ENCODE results near the gene DNAJC10.
"Not testable (repeated sequence)": the region's sequence is repeated elsewhere in the genome, so short reads cannot be mapped to it uniquely, and the experiment has no call there.

Gene DNAJC10

DNA sequence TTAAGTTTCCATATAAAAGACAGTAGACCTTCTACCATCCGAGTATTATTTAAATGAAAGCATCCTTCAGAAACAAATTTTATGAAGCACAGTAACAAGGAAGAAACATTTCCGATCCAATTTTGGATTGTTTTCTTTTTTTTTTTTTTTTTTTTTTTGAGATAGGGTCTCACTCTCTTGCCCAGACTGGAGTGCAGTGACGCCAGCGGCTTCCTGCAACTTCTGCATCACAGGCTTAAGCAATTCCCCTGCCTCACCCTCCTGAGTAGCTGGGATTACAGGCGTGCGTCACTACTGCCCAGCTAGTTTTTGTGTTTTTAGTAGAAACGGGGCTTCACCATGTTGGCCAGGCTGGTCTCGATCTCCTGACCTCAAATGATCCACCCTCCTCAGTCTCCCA lies 3.1 kb downstream of the DNAJC10 start:
- H2AFZ ChIP-seq (ENCODE audit: insufficient read depth, low read length, poor library complexity); H3K27me3 ChIP-seq (ENCODE audit: insufficient read depth, low read length); H3K23ac ChIP-seq (ENCODE audit: low read length); H4K8ac ChIP-seq (ENCODE audit: low read depth, low read length); H3K79me2 ChIP-seq (ENCODE audit: control insufficient read depth, insufficient read depth, low read length, poor library complexity); H3K36me3 ChIP-seq (ENCODE audit: control insufficient read depth in 1 of 2, insufficient read depth in 2 of 2, low read length in 2 of 2); DNase-seq; H2BK120ac ChIP-seq (ENCODE audit: insufficient read depth, low read length, poor library complexity); H2AK5ac ChIP-seq (ENCODE audit: low read length); H3K14ac ChIP-seq (ENCODE audit: low read length); H2BK12ac ChIP-seq (ENCODE audit: low read length); H4K12ac ChIP-seq (ENCODE audit: low read depth, low read length); H3K18ac ChIP-seq (ENCODE audit: low read length); H3K9ac ChIP-seq (ENCODE audit: low read length); H3K27ac ChIP-seq (ENCODE audit: low read depth, low read length); H2BK5ac ChIP-seq (ENCODE audit: low read depth, low read length, poor library complexity); H3K4me3 ChIP-seq (ENCODE audit: low read depth, low read length); H3K4me2 ChIP-seq (ENCODE audit: low read length); H3K4ac ChIP-seq (ENCODE audit: low read depth, low read length); H3K4me1 ChIP-seq (ENCODE audit: control insufficient read depth in 1 of 2, insufficient read depth in 2 of 2, low read length in 2 of 2); H3K9me3 ChIP-seq (ENCODE audit: insufficient read depth, low read depth, low read length); H4K91ac ChIP-seq (ENCODE audit: low read depth, low read length): not testable (repeated sequence)
- H3K79me1 ChIP-seq (ENCODE audit: low read length) = peaks cover 10% of the 10 kb centered on the region
- no CpG with 5 or more reads among the region's 8 CpGs for WGBS (ENCODE audit: extremely low coverage, insufficient coverage, insufficient read length)

- Histone ChIP-seq H2BK5ac (ENCODE audit: low read depth, low read length, poor library complexity) (no peak overlapping the region), H3K4me2 (ENCODE audit: low read length) (no peak overlapping the region), H4K12ac (ENCODE audit: low read depth, low read length) (no peak overlapping the region), H4K8ac (ENCODE audit: low read depth, low read length) (no peak overlapping the region), H2BK120ac (ENCODE audit: insufficient read depth, low read length, poor library complexity) (no peak overlapping the region), H3K23ac (ENCODE audit: low read length) (no peak overlapping the region), H3K36me3 (ENCODE audit: control insufficient read depth in 1 of 2, insufficient read depth in 2 of 2, low read length in 2 of 2) (peaks cover 8 to 13% of the 10 kb centered on the region in 2 experiments), H3K14ac (ENCODE audit: low read length) (no peak overlapping the region), H3K27ac (ENCODE audit: low read depth, low read length) (no peak overlapping the region), H2AK5ac (ENCODE audit: low read length) (no peak overlapping the region), H3K4me3 (ENCODE audit: low read depth, low read length) (no peak overlapping the region), H3K27me3 (ENCODE audit: insufficient read depth, low read length) (no peaks in the 10 kb centered on the region), H3K9ac (ENCODE audit: low read length) (no peak overlapping the region), H2AFZ (ENCODE audit: insufficient read depth, low read length, poor library complexity) (no peak overlapping the region), H3K79me2 (ENCODE audit: control insufficient read depth, insufficient read depth, low read length, poor library complexity) (no peaks in the 10 kb centered on the region), H3K18ac (ENCODE audit: low read length) (no peak overlapping the region), H3K4me1 (ENCODE audit: control insufficient read depth in 1 of 2, insufficient read depth in 2 of 2, low read length in 2 of 2) (no peaks in the 10 kb centered on the region), H3K79me1 (ENCODE audit: low read length) (no peaks in the 10 kb centered on the region), H4K91ac (ENCODE audit: low read depth, low read length) (no peak overlapping the region), H2BK12ac (ENCODE audit: low read length) (no peak overlapping the region), H3K9me3 (ENCODE audit: insufficient read depth, low read depth, low read length) (no peaks in the 10 kb centered on the region), H3K4ac (ENCODE audit: low read depth, low read length) (no peak overlapping the region)
- no CpG with 5 or more reads among the region's 3 CpGs for WGBS (ENCODE audit: extremely low coverage, insufficient coverage, insufficient read length)
- no peak for DNase-seq
Measured at GRCh38 chr2:182724656-182725055, 8.6 kb downstream of the DNAJC10 start.

DNA sequence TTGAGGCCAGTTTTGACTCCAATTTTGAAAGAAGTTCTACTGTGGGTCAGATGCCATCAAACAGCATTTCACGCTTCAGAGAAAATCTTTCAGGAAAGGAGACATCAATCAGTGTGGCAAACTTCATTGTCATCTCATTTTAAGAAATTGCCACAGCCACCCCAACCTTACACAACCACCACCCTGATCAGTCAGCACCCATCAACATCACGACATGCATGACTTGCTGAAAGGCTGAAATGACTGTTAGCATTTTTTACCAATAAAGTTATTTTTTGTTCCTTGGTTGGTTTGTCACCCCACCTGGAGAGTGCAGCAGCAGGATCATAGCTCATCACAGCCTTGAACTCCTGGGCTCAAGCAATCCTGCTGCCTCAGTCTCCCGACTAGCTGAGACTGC lies 10.4 kb downstream of the DNAJC10 start:
- Histone ChIP-seq H3K4ac (ENCODE audit: low read depth, low read length) (no peak overlapping the region), H3K14ac (ENCODE audit: low read length) (no peak overlapping the region), H3K4me1 (ENCODE audit: control insufficient read depth in 1 of 2, insufficient read depth in 2 of 2, low read length in 2 of 2) (no peaks in the 10 kb centered on the region), H3K27ac (ENCODE audit: low read depth, low read length) (no peak overlapping the region), H2BK120ac (ENCODE audit: insufficient read depth, low read length, poor library complexity) (no peak overlapping the region), H3K79me2 (ENCODE audit: control insufficient read depth, insufficient read depth, low read length, poor library complexity) (no peaks in the 10 kb centered on the region), H3K27me3 (ENCODE audit: insufficient read depth, low read length) (no peaks in the 10 kb centered on the region), H3K23ac (ENCODE audit: low read length) (no peak overlapping the region), H4K91ac (ENCODE audit: low read depth, low read length) (no peak overlapping the region), H3K18ac (ENCODE audit: low read length) (no peak overlapping the region), H2BK5ac (ENCODE audit: low read depth, low read length, poor library complexity) (no peak overlapping the region), H2AK5ac (ENCODE audit: low read length) (no peak overlapping the region), H3K9me3 (ENCODE audit: insufficient read depth, low read depth, low read length) (no peaks in the 10 kb centered on the region), H4K8ac (ENCODE audit: low read depth, low read length) (no peak overlapping the region), H4K12ac (ENCODE audit: low read depth, low read length) (no peak overlapping the region), H3K9ac (ENCODE audit: low read length) (no peak overlapping the region), H2AFZ (ENCODE audit: insufficient read depth, low read length, poor library complexity) (no peak overlapping the region), H3K36me3 (ENCODE audit: control insufficient read depth in 1 of 2, insufficient read depth in 2 of 2, low read length in 2 of 2) (peaks cover 8 to 13% of the 10 kb centered on the region in 2 experiments), H3K79me1 (ENCODE audit: low read length) (no peaks in the 10 kb centered on the region), H2BK12ac (ENCODE audit: low read length) (no peak overlapping the region), H3K4me2 (ENCODE audit: low read length) (no peak overlapping the region), H3K4me3 (ENCODE audit: low read depth, low read length) (no peak overlapping the region)
- no CpG with 5 or more reads among the region's 3 CpGs for WGBS (ENCODE audit: extremely low coverage, insufficient coverage, insufficient read length)
- no peak for DNase-seq

- no peak overlapping the region for H2AK5ac ChIP-seq (ENCODE audit: low read length)
- WGBS (ENCODE audit: extremely low coverage, insufficient coverage, insufficient read length) = no CpG with 5 or more reads among the region's 4 CpGs
- H3K27ac ChIP-seq (ENCODE audit: low read depth, low read length) = no peak overlapping the region
- H3K4me2 ChIP-seq (ENCODE audit: low read length) = no peak overlapping the region
- no peak for DNase-seq
- no peak overlapping the region for H4K12ac ChIP-seq (ENCODE audit: low read depth, low read length)
- no peak overlapping the region for H3K18ac ChIP-seq (ENCODE audit: low read length)
- peaks cover 5 to 9% of the 10 kb centered on the region in 2 experiments for H3K36me3 ChIP-seq (ENCODE audit: control insufficient read depth in 1 of 2, insufficient read depth in 2 of 2, low read length in 2 of 2)
- H3K23ac ChIP-seq (ENCODE audit: low read length) = no peak overlapping the region
- H3K9me3 ChIP-seq (ENCODE audit: insufficient read depth, low read depth, low read length) = no peaks in the 10 kb centered on the region
- H2AFZ ChIP-seq (ENCODE audit: insufficient read depth, low read length, poor library complexity) = no peak overlapping the region
- H3K14ac ChIP-seq (ENCODE audit: low read length) = no peak overlapping the region
- H3K4me1 ChIP-seq (ENCODE audit: control insufficient read depth in 1 of 2, insufficient read depth in 2 of 2, low read length in 2 of 2) = no peaks in the 10 kb centered on the region
- H3K4ac ChIP-seq (ENCODE audit: low read depth, low read length) = no peak overlapping the region
- H4K8ac ChIP-seq (ENCODE audit: low read depth, low read length) = no peak overlapping the region
- H3K9ac ChIP-seq (ENCODE audit: low read length) = no peak overlapping the region
- no peaks in the 10 kb centered on the region for H3K79me2 ChIP-seq (ENCODE audit: control insufficient read depth, insufficient read depth, low read length, poor library complexity)
- H4K91ac ChIP-seq (ENCODE audit: low read depth, low read length) = no peak overlapping the region
- no peak overlapping the region for H2BK120ac ChIP-seq (ENCODE audit: insufficient read depth, low read length, poor library complexity)
- H3K4me3 ChIP-seq (ENCODE audit: low read depth, low read length) = no peak overlapping the region
- no peaks in the 10 kb centered on the region for H3K79me1 ChIP-seq (ENCODE audit: low read length)
- H2BK12ac ChIP-seq (ENCODE audit: low read length) = no peak overlapping the region
- H3K27me3 ChIP-seq (ENCODE audit: insufficient read depth, low read length) = no peaks in the 10 kb centered on the region
- no peak overlapping the region for H2BK5ac ChIP-seq (ENCODE audit: low read depth, low read length, poor library complexity)
Measured at GRCh38 chr2:182728014-182728413, 12.0 kb downstream of the DNAJC10 start.
